DND-41 (cell line): ENCODE data around the gene DDX52.

Source experiments
- EZH2 ChIP-seq: IDR thresholded peaks from 3 replicates; pipeline ENCODE4 v1.6.1; 2012; ENCODE audit warnings: borderline replicate concordance, low read depth, mild to moderate bottlenecking, moderate library complexity, low read length, inconsistent platforms; ENCODE audit not compliant: severe bottlenecking
- TF ChIP-seq, protein P1 (sequence below): IDR thresholded peaks from 2 replicates; pipeline ENCODE4 v1.5.1; 2012; ENCODE audit warnings: borderline replicate concordance, low read length, moderate library complexity, mild to moderate bottlenecking; ENCODE audit not compliant: poor library complexity, severe bottlenecking; ENCODE audit errors: extremely low read depth

DNA sequence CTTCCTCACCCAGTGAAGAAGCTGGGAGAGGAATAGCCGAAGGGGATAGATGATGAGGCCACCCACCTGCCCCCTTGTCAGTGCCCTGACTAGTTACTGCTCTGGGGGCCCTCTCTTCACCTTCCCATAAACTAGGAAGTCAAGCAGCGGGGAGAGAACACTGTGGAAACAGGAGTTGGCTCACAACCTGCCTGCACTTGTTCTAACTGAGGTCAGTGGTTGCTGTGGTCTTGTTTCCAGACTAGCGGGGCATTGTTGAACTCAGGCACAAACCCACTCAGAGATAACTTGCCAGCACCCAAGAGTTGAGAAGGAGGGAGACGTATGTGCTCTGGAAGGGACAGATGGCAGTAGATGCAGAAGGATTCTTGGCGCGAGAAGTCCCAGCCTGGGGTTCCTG is 48.6 kb upstream of the DDX52 start:
- TF ChIP-seq EZH2: no peak
- TF ChIP-seq, protein P1, sequence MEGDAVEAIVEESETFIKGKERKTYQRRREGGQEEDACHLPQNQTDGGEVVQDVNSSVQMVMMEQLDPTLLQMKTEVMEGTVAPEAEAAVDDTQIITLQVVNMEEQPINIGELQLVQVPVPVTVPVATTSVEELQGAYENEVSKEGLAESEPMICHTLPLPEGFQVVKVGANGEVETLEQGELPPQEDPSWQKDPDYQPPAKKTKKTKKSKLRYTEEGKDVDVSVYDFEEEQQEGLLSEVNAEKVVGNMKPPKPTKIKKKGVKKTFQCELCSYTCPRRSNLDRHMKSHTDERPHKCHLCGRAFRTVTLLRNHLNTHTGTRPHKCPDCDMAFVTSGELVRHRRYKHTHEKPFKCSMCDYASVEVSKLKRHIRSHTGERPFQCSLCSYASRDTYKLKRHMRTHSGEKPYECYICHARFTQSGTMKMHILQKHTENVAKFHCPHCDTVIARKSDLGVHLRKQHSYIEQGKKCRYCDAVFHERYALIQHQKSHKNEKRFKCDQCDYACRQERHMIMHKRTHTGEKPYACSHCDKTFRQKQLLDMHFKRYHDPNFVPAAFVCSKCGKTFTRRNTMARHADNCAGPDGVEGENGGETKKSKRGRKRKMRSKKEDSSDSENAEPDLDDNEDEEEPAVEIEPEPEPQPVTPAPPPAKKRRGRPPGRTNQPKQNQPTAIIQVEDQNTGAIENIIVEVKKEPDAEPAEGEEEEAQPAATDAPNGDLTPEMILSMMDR: no peak
